Testis (tissue), 3 donors: ENCODE data around the gene UNC5CL. TPM values are rescaled to one million over a fixed set of nuclear protein-coding genes. Genes with fewer than 3 reads are reported as not detected.

Experiments used
- DNase-seq: peaks from one replicate; pipeline ENCODE4 v3.0.0-alpha.2; 2019
- H3K27ac ChIP-seq, 2 donors: fragments of 200-600 bp; sonication (generic); one replicate each; pipeline ENCODE4 v1.5.1; 2019
- H3K27me3 ChIP-seq: fragments of 200-600 bp; sonication (generic); one replicate; pipeline ENCODE4 v1.5.1; 2019
- H3K36me3 ChIP-seq: fragments of 200-600 bp; sonication (generic); one replicate; pipeline ENCODE4 v1.5.1; 2017; ENCODE audit warnings: low read depth; ENCODE audit errors: missing control alignments
- H3K4me1 ChIP-seq: fragments of 200-600 bp; sonication (generic); one replicate; pipeline ENCODE4 v1.5.1; 2019
- H3K4me3 ChIP-seq, 2 donors: fragments of 200-600 bp; sonication (generic); one replicate each; pipeline ENCODE4 v1.5.1; 2017 to 2019
- H3K9me3 ChIP-seq: fragments of 200-600 bp; sonication (generic); one replicate; pipeline ENCODE4 v1.5.1; 2017
- POLR2A ChIP-seq: fragments of 450-650 bp; IDR thresholded peaks from one replicate; pipeline ENCODE4 v1.6.1; 2017; ENCODE audit warnings: antibody characterized with exemption, mild to moderate bottlenecking, moderate library complexity
- WGBS, 2 donors: methylation state at CpG; one replicate each; pipeline ENCODE4 v1.1.5; 2018; 5-methylcytosine and 5-hydroxymethylcytosine counted together
- intact Hi-C: fragments of 100-400 bp; cut with DNase I; formaldehyde crosslinking; loops from one replicate; pipeline ENCODE4 v1.15.1; 2023; ENCODE audit warnings: low total_unique reads
- polyA plus RNA-seq: library from polyadenylated mRNA; stranded (reverse); fragments of 350-450 nt; fragmentation: Illumina TruSeq; extraction: RNeasy Lipid Tissue Mini Kit (QIAGEN cat#74804); gene quantifications from one replicate; pipeline ENCODE4 v1.2.3, GENCODE V29; 2014; ENCODE audit warnings: low read depth, low replicate concordance; ENCODE audit not compliant: insufficient read depth
- total RNA-seq, 2 donors: library from RNA; depleted of rRNA; stranded (reverse); fragments of >200 nt; gene quantifications; one replicate each; pipeline ENCODE4 v1.2.3, GENCODE V29; 2016
- TF ChIP-seq, protein P1 (sequence below), 3 experiments: fragments of 450-650 bp in 2 of 3; fragments of 200-600 bp in 1 of 3; sonication (generic) in 1 of 3; IDR thresholded peaks; one replicate each; pipeline ENCODE4 v1.5.1; 2016 to 2019; ENCODE audit warnings: antibody characterized with exemption in 3 of 3, mild to moderate bottlenecking in 2 of 3, moderate library complexity in 1 of 3

UNC5CL gene
- total and polyA plus RNA-seq, 3 donors from 2014 or later, result 2.0 to 3.2 (median 3.1) TPM

DNA sequence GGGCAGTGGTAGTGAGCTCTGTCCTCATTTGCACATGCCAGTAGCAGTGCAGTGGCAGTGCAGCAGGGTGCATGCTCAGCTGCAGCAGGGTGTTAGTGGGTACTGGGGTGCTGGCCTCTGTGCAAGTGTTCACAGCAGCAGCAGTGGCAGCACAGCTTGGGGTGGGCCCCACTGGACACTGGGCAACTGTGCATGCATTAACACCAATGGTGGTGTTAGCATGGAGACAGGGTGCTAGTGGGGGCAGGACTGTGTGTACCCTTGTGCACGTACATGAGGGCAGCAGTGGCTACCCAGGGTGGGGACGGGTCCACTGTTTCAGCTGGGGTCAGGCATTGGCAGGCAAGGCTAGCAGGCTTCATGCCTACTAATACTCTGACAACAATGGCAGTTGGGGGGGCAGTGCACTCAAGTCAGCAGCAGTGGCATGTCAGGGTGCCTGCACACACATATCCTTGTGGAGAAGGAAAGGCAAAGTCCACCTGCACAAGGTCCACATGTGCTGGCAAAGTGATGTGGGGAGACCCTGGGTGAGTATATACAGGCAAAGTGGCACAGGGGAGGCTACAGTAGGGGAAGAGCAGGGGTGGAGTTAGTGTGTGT is 60.2 kb downstream of the UNC5CL start:
- WGBS, 2 donors, result 60 to 100% methylated on average over 1 to 2 of the region's 2 CpGs
- intact Hi-C loops, result no loop called here
- H3K27ac ChIP-seq, result no peak overlapping the region
- H3K36me3 ChIP-seq, result no peaks in the 10 kb centered on the region
- H3K9me3 ChIP-seq, result no peaks in the 10 kb centered on the region
- H3K27me3 ChIP-seq, result no peaks in the 10 kb centered on the region
- TF ChIP-seq, protein P1, sequence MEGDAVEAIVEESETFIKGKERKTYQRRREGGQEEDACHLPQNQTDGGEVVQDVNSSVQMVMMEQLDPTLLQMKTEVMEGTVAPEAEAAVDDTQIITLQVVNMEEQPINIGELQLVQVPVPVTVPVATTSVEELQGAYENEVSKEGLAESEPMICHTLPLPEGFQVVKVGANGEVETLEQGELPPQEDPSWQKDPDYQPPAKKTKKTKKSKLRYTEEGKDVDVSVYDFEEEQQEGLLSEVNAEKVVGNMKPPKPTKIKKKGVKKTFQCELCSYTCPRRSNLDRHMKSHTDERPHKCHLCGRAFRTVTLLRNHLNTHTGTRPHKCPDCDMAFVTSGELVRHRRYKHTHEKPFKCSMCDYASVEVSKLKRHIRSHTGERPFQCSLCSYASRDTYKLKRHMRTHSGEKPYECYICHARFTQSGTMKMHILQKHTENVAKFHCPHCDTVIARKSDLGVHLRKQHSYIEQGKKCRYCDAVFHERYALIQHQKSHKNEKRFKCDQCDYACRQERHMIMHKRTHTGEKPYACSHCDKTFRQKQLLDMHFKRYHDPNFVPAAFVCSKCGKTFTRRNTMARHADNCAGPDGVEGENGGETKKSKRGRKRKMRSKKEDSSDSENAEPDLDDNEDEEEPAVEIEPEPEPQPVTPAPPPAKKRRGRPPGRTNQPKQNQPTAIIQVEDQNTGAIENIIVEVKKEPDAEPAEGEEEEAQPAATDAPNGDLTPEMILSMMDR (IDR thresholded peaks at IDR 0.05), result no peak
- no peak for TF ChIP-seq POLR2A
- no peak overlapping the region for H3K4me3 ChIP-seq
- no peaks in the 10 kb centered on the region for H3K4me1 ChIP-seq
- DNase-seq, result no peak

DNA sequence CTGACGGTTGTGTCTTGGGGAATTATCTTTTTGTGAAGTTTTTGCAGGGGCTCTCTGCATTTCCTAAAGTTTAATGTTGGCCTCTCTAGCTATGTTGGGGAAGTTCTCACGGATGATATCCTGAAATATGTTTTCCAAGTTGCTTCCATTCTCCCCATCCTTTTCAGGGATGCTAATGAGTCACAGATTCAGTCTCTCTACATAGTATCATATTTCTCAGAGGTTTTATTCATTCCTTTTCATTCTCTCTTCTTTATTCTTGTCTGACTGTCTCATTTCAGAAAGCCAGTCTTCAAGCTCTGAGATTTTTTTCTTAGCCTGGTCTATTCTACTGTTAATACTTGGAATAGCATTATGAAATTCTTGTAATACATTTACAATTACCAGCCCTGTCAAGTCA is 61.3 kb downstream of the UNC5CL start:
- WGBS, 2 donors, result 80 to 83% methylated on average over 2 of the region's 2 CpGs
- TF ChIP-seq, protein P1 (IDR thresholded peaks at IDR 0.05), result no peak
- TF ChIP-seq POLR2A, result no peak
- intact Hi-C loops, result no loop called here

DNA sequence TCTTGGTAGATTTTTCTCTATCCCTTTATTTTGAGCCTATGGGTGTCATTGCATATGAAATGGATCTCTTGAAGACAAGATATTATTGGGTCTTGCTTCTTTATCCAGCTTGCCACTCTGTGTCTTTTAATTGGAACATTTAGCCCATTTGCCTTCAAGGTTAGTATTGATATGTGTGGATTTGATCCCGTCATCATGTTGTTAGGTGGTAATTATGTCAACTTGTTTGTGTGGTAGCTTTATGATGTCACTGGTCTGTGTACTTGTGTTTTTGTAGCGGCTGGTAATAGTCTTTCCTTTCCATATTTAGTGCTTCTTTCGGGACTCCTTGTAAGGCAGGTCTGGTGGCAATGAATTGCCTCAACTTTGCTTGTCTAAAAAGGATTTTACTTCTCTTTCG is 61.9 kb downstream of the UNC5CL start:
- TF ChIP-seq POLR2A, result no peak
- TF ChIP-seq, protein P1 (IDR thresholded peaks at IDR 0.05), result no peak
- Histone ChIP-seq H3K9me3 (no peaks in the 10 kb centered on the region), H3K27me3 (no peaks in the 10 kb centered on the region), H3K36me3 (no peaks in the 10 kb centered on the region), H3K27ac (no peak overlapping the region), H3K4me3 (no peak overlapping the region), H3K4me1 (no peaks in the 10 kb centered on the region)
- 92 to 93% methylated on average over 4 of the region's 4 CpGs for WGBS, 2 donors
- intact Hi-C loops, result no loop called here
- no peak for DNase-seq

More for the DNA sequence above, 61.3 kb downstream of the UNC5CL start:
- no peak overlapping the region for H3K4me3 ChIP-seq
- no peaks in the 10 kb centered on the region for H3K4me1 ChIP-seq
- DNase-seq, result no peak
- H3K27me3 ChIP-seq, result no peaks in the 10 kb centered on the region
- no peak overlapping the region for H3K27ac ChIP-seq
- no peaks in the 10 kb centered on the region for H3K9me3 ChIP-seq
- no peaks in the 10 kb centered on the region for H3K36me3 ChIP-seq

Other genes with a start within 250 kb of the UNC5CL start
- not detected for gene TSPO2, start 3.2 kb upstream of the UNC5CL start, total RNA-seq
- gene TSPO2, start 3.2 kb upstream of the UNC5CL start, polyA plus RNA-seq, result not detected
- gene APOBEC2, start 14.0 kb upstream of the UNC5CL start, total RNA-seq, result 1 to 10 TPM in 1 of 2 donors, under 1 TPM in 1; 0.87 to 1.2 TPM
- 8.5 TPM for gene APOBEC2, start 14.0 kb upstream of the UNC5CL start, polyA plus RNA-seq
- gene OARD1, start 33.1 kb upstream of the UNC5CL start, total RNA-seq, result 10 to 100 TPM; 47.6 to 55.8 TPM
- 90.8 TPM for gene OARD1, start 33.1 kb upstream of the UNC5CL start, polyA plus RNA-seq
- 10 to 100 TPM; 70.6 to 82.0 TPM for gene NFYA, start 33.8 kb upstream of the UNC5CL start, total RNA-seq
- 87.7 TPM for gene NFYA, start 33.8 kb upstream of the UNC5CL start, polyA plus RNA-seq
- gene TREML1, start 115.1 kb upstream of the UNC5CL start, total RNA-seq, result not detected
- gene TREML1, start 115.1 kb upstream of the UNC5CL start, polyA plus RNA-seq, result not detected
- 1 to 10 TPM in 1 of 2 donors, under 1 TPM in 1; 0.63 to 2.2 TPM for gene TREM2, start 123.9 kb upstream of the UNC5CL start, total RNA-seq
- 2.8 TPM for gene TREM2, start 123.9 kb upstream of the UNC5CL start, polyA plus RNA-seq
- 1 to 10 TPM; 1.1 to 1.8 TPM for gene TREML2, start 161.9 kb upstream of the UNC5CL start, total RNA-seq
- gene TREML2, start 161.9 kb upstream of the UNC5CL start, polyA plus RNA-seq, result 5.8 TPM
- gene TREML4, start 189.1 kb upstream of the UNC5CL start, total RNA-seq, result not detected
- not detected for gene TREML4, start 189.1 kb upstream of the UNC5CL start, polyA plus RNA-seq
- under 1 TPM; 0.16 to 0.93 TPM for gene TREM1, start 247.5 kb upstream of the UNC5CL start, total RNA-seq
- 1.4 TPM for gene TREM1, start 247.5 kb upstream of the UNC5CL start, polyA plus RNA-seq